GM21825 (cell line): ENCODE measurements around the gene PML.
"Not testable (repeated sequence)": the region's sequence is repeated elsewhere in the genome, so short reads cannot be mapped to it uniquely, and the experiment has no call there.

Experiments used
- ATAC-seq: cut with Tn5 transposase; IDR thresholded peaks from one replicate; pipeline ENCODE4 v1.9.1; 2021; ENCODE audit warnings: mild to moderate bottlenecking, moderate library complexity; ENCODE audit not compliant: unreplicated experiment

The PML gene

GRCh38 chr15:74096753-74097474, 102.4 kb downstream of the PML start:
- not testable (repeated sequence) for ATAC-seq
